Activated gamma-delta T cell treated with Interleukin-2 at 50 U/mL for 16 hours (primary cell): ENCODE data around the gene PLCB1.

ENCODE experiments used
- DNase-seq: peaks from one replicate; pipeline ENCODE4 v3.0.0-alpha.2; 2020

PLCB1 gene

DNA sequence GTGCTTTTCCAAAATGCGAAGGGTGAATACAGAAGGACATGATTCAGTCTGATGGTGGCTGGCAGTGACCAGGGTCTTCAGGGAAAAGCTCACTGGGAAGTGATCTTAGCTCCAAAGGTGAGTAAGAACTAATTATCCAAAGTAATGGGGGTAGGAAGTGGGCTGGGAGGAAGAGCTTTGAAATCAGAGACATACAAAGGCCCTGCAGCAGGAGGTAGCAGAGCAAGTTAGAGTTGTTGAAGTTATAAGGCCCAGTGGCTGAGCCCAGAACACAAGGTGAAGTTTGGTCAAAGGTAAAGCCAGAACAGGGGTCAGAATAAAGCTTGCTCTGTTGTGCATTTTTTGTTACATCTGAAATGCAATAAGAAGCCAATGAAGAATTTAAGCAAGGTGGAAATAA lies 81.2 kb downstream of the PLCB1 start:
- no peak for DNase-seq

DNA sequence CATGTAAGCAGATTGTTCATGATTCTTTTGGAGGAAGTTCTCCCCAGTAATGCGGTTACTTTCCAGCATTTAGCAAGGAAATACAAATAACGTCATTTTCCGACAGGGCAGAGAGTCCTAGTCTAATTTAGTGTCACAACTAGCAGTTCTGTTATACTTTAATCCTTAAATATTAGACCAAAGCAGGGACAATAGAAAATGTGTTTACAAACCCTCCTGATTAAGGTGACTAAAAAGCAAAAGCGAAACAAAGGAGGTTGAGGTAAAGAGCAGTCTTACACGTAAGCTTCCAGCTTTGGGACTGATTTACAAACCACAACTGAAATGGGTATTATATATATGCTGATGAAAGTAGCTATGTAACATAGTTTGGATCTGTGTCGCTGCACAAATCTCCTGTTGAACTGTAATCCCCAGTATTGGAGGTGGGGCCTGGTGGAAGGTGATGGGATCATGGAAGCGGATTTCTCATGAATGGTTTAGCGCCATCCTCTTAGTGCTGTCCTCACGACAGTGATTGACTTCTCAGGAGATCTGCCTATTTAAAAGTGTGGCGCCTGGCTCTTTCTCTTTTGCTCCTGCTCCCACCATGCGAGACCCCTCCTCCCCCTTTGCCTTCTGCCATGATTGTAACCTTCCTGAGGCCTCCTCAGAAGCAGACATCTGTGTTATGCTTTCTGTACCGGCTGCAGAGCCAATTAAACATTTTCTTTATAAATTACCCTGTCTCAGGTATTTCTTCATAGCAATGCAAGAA lies 81.9 kb downstream of the PLCB1 start:
- no peak for DNase-seq

DNA sequence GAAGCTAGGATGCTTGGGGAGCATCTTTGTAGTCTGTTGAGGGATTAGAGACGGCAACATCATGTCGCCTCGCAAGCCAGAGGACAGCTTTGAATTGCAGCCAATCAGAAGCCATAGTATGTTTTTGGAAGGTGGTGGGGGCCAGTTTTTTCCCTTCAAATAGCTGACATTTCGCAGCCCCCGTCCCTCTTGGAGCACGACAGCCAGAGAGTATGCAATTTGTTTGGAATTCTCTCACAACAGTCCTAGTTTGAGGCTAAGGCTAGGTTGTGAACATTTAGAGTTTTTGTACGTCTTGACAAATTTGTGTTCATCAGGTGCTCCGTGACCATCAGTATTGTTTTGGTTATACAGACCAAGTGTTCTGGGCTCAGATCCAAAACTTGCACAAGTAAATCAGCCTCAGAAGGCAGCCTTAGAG lies 83.3 kb downstream of the PLCB1 start:
- DNase-seq, result no peak

DNA sequence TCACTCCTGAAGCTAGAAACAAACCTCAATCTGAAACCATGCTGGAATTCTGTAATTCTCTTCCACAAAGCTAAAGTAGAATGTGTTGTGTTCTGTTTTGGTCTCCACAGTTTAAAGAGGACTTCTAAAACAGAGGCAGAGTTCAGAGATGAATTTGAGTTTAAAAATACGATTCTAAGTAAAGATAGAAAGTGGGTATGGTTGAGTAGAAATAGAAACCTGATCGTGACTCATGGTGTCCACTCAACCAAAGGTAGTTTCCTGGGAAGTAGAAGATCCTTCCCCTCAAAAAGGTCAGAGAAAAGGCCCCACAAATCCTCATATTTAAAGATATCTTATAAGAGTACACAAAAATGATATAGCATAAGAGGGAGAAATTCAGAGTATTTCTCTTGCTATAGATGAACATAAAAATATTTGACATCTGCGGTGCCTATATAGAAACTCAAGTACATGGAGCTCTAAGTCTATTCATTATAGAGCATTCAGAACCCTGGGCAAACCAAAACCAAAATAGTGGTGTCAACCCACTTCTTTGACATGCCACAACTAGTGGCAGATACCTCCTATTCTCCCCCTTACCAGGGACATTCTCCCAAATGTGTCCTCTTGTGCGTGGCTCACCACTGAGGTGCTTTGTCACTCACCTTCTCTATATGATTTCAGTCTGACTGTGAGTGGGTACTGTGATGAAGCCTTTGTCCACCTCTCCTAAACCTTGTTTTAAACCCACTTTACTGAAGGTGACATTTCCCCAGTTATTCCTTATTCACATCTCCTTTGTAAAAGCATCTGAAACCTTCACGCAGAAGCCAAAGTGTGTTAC lies 84.5 kb downstream of the PLCB1 start:
- no peak for DNase-seq

GRCh38 chr20:8218861-8219260 lies 86.8 kb downstream of the PLCB1 start:
- DNase-seq, result no peak

DNA sequence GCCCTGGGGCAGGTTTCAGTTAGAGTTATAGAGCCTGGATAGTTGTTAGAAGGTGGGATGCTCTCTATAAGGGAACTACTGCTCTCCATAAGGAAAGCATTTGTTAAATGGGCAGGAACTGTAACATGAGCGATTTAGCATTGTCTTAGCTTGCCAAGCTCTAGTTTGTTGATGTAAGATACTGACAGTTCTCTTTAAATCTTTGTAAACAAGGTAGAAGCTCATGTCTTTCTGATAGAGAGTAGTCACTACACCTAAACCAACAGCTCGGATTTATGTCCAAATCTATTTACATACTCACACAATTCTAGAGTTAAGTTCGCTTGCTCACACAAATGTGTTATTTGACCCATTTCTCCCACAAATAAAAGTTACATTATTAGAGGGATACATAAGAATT lies 87.3 kb downstream of the PLCB1 start:
- DNase-seq, result no peak

GRCh38 chr20:8220716-8221115 lies 88.7 kb downstream of the PLCB1 start:
- no peak for DNase-seq

- DNase-seq, result no peak
Observed at GRCh38 chr20:8221887-8222419, 89.9 kb downstream of the PLCB1 start.

GRCh38 chr20:8223091-8223870 lies 91.2 kb downstream of the PLCB1 start:
- DNase-seq, result no peak

- DNase-seq, result no peak
Observed at GRCh38 chr20:8225658-8226057, 93.6 kb downstream of the PLCB1 start.

- DNase-seq, result no peak
Observed at GRCh38 chr20:8226106-8226505, 94.0 kb downstream of the PLCB1 start.

DNA sequence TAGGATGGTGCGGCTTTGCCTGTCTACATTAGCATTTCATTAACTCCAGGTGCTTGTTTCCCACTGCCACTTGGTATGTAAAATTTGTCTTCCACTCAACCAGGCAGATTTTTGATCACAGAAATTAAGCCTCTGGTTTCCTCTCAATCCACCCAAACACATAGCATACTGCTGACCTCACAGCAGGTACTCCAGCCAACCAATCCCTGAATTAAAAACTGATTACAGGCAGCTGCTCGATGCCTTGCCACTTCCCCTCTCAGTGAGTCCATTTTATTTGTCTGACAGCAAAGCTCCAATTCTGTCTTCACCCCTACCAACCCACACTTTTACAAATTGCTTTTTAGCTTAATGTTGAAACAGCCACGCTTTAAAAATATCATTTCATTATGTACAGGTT lies 95.2 kb downstream of the PLCB1 start:
- no peak for DNase-seq

GRCh38 chr20:8228315-8228714 lies 96.2 kb downstream of the PLCB1 start:
- DNase-seq, result no peak

DNA sequence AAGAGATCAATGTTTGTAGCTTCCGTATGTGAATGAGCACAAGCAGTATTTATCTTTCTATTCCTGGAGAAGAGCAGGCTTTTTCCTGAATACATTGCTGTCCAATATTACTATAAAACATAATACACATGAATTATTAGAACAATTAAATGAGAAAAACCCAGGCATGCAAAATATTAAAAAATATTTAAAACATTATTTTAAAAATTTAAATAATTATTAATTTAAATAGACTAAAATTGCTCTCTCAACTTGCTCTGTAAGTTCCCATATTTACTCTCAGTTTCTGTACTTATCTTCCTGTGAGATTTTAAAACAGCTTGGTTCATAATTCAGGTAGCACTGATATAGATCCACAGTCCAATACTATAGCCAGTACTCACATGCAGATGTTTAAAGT lies 97.0 kb downstream of the PLCB1 start:
- no peak for DNase-seq

DNA sequence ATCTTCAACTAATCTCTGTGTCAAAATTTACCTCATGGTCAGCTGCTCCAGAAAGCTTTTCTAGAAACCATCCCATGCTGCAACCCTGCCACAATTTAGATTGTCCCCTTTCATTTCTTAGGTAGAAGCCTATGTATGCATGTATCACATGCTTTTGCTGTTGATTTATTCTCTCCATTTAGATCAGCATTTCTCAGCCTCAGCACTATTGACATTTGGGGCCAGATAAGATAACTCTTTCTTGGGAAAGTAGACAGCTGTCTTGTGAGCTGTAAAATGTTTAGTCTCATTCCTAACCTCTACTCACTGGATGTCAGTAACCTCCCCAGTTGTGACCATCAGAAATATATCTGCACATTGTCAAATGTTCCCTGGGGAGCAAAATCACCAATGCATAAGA lies 99.0 kb downstream of the PLCB1 start:
- no peak for DNase-seq

DNA sequence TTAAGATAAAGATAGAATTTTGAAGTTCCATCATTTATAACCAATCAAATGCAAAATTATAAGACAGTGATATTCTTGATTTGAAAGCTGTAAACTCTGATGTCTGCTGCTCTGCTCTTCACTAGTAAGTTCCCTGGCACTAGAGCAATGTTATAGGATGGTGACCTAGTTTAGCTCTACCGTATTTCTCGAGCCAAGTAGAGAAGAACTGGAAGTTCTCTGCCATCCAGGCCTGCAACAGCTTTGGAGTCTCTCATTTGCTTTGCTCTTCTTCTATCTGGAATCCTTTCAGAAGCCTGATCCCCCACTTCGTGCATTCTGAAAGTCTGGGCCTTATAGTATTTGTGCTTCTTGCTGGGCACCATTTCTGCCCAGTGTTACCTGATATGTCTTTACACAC lies 100.3 kb downstream of the PLCB1 start:
- no peak for DNase-seq

- no peak for DNase-seq
Observed at GRCh38 chr20:8234580-8234979, 102.5 kb downstream of the PLCB1 start.

DNA sequence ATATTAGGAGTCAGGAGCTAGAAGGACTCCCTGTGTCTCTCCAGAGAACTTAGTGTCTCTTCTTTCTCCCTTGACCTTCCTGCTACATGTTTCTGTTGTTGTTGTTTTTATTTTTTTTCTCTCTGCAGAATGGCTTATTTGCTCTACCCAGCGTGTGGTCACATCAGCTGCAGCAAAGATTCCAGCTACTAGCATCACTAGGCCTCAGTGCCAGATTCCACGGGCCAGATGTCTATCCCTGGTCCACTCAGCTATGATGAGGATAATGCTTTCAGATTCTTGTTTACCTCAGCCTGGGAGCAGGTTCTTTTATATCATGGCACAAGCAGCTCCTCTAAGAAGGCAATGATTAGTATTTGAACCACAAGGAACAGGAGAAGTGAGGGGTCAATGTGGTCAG lies 110.0 kb downstream of the PLCB1 start:
- DNase-seq, result no peak

GRCh38 chr20:8242827-8243724 lies 111.0 kb downstream of the PLCB1 start:
- DNase-seq, result no peak

- no peak for DNase-seq
Observed at GRCh38 chr20:8244637-8245036, 112.6 kb downstream of the PLCB1 start.

- no peak for DNase-seq
Observed at GRCh38 chr20:8246153-8246552, 114.1 kb downstream of the PLCB1 start.

GRCh38 chr20:8246716-8247115 lies 114.7 kb downstream of the PLCB1 start:
- DNase-seq, result no peak
